H1 (cell line): ENCODE measurements around the gene AMBP.

Source experiments
- CTCF ChIP-seq, 3 experiments: IDR thresholded peaks; 1 replicate in 2 of 3; 2 replicates in 1 of 3; pipeline versions ENCODE4 v1.5.1 to v1.6.1; 2011; ENCODE audit warnings: low read length in 3 of 3, mild to moderate bottlenecking in 3 of 3, inconsistent platforms in 2 of 3, low read depth in 1 of 3, moderate library complexity in 1 of 3; ENCODE audit not compliant: insufficient read depth in 1 of 3; ENCODE audit errors: control extremely low read depth in 1 of 3
- EP300 ChIP-seq, 2 experiments: IDR thresholded peaks; 1 replicate in 1 of 2; 2 replicates in 1 of 2; pipeline ENCODE4 v1.6.1; 2011 to 2012; ENCODE audit warnings: low read depth in 2 of 2, low read length in 2 of 2, mild to moderate bottlenecking in 2 of 2, borderline replicate concordance in 1 of 2, inconsistent platforms in 1 of 2, moderate library complexity in 1 of 2
- HDAC6 ChIP-seq: IDR thresholded peaks from one replicate; pipeline ENCODE4 v1.7.1; 2012; ENCODE audit warnings: low read depth, mild to moderate bottlenecking, inconsistent platforms, low read length, moderate library complexity
- KDM5A ChIP-seq: fragments of 200-600 bp; IDR thresholded peaks from 2 replicates; pipeline ENCODE4 v1.7.1; 2012; ENCODE audit warnings: mild to moderate bottlenecking, low read length, inconsistent platforms, mixed read lengths
- POLR2A ChIP-seq, 2 experiments: IDR thresholded peaks; 1 replicate in 1 of 2; 2 replicates in 1 of 2; pipeline ENCODE4 v1.6.1; 2011; ENCODE audit warnings: low read depth in 2 of 2, low read length in 2 of 2, mild to moderate bottlenecking in 2 of 2; ENCODE audit errors: control extremely low read depth in 1 of 2
- RFX5 ChIP-seq: IDR thresholded peaks from 2 replicates; pipeline ENCODE4 v1.6.1; 2011; ENCODE audit warnings: low read depth, low read length, improper control_type of control experiment, borderline replicate concordance

- TF ChIP-seq KDM5A = no peak
- no peak for TF ChIP-seq POLR2A (IDR thresholded peaks at IDR 0.05; ENCODE audit: control extremely low read depth in 1 of 2, low read depth in 2 of 2, low read length in 2 of 2)
- TF ChIP-seq CTCF (IDR thresholded peaks at IDR 0.05; ENCODE audit: control extremely low read depth in 1 of 3, insufficient read depth in 1 of 3, low read depth in 1 of 3, low read length in 3 of 3) = peak; percentile 50 to 75 (median 67)
- no peak for TF ChIP-seq HDAC6
- no peak for TF ChIP-seq RFX5
- TF ChIP-seq EP300 (IDR thresholded peaks at IDR 0.05; ENCODE audit: borderline replicate concordance in 1 of 2, low read depth in 2 of 2, low read length in 2 of 2) = no peak
These were observed 30.4 kb downstream of the AMBP start for GRCh38 chr9:114047717-114048116.
